Glutamatergic neuron (in vitro differentiated cells): ENCODE data around the gene COL8A1. TPM values are rescaled to one million over a fixed set of nuclear protein-coding genes. Genes with fewer than 3 reads are reported as not detected.

ENCODE experiments used
- DNase-seq: peaks from one replicate; pipeline ENCODE4 v3.0.0; 2022
- H3K27ac Mint-ChIP-seq: one replicate; pipeline ENCODE4 v1.8.0; 2020; ENCODE audit warnings: mild to moderate bottlenecking, mixed read lengths, inconsistent platforms; ENCODE audit not compliant: unreplicated experiment
- H3K27me3 Mint-ChIP-seq: one replicate; pipeline ENCODE4 v1.8.0; 2020; ENCODE audit warnings: mild to moderate bottlenecking, moderate library complexity, mixed read lengths, inconsistent platforms; ENCODE audit not compliant: unreplicated experiment
- H3K36me3 Mint-ChIP-seq: one replicate; pipeline ENCODE4 v1.8.0; 2020; ENCODE audit warnings: mild to moderate bottlenecking, mixed read lengths, inconsistent platforms; ENCODE audit not compliant: unreplicated experiment
- H3K4me1 Mint-ChIP-seq: one replicate; pipeline ENCODE4 v1.8.0; 2020; ENCODE audit warnings: mild to moderate bottlenecking, low read depth, mixed read lengths, inconsistent platforms; ENCODE audit not compliant: unreplicated experiment
- H3K4me3 Mint-ChIP-seq: one replicate; pipeline ENCODE4 v1.8.0; 2020; ENCODE audit warnings: mild to moderate bottlenecking, mixed read lengths, inconsistent platforms; ENCODE audit not compliant: unreplicated experiment
- H3K9me3 Mint-ChIP-seq: one replicate; pipeline ENCODE4 v1.8.0; 2020; ENCODE audit warnings: mild to moderate bottlenecking, moderate library complexity, mixed read lengths, inconsistent platforms; ENCODE audit not compliant: unreplicated experiment
- total RNA-seq: library from RNA; stranded (reverse); fragmentation: NEBNext Ultra II Directional; extraction: Animal tissue kit (Norgen Biotek cat#: 25700); gene quantifications from one replicate; pipeline ENCODE4 v1.2.1, GENCODE V29; 2021; ENCODE audit not compliant: unreplicated experiment
- TF ChIP-seq, protein P1 (sequence below): fragments of 200-600 bp; sonication (generic); IDR thresholded peaks from one replicate; pipeline ENCODE4 v1.5.0; 2021; ENCODE audit not compliant: partially characterized antibody, unreplicated experiment

Gene COL8A1
- total RNA-seq, 1 donor from 2014 or later = 0.25 TPM

DNA sequence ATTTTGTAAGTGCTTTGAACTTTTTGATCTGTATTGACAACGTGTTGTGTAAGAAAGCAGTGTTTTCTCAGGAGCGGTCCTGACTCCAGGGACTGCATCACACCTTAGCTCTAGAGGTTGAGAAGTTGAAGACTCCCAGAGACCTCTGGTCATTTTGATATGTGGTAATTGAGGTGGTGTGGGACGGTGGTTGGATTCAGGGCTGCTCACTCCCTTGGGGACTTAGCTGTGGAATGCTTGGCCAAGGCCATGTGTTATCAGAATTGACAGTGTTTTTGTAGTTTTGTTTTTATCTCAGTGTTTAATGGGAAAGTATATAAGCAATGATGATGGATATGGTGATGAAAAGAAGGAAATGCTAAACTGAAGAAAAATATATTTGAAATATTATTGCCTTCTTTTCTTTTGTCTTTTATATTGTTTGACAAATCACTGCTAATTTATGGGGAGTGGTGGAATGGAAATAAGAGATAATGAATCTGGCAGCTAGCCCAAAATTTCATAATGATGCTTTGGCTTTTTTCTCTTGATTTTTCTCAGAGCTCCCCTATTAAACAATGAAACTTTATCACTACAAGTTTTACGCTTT is 195.3 kb downstream of the COL8A1 start:
- Mint-ChIP-seq H3K9me3 (no peaks in the 10 kb centered on the region), H3K4me1 (peaks cover 1% of the 10 kb centered on the region), H3K27ac (no peak overlapping the region), H3K27me3 (no peaks in the 10 kb centered on the region), H3K4me3 (no peak overlapping the region), H3K36me3 (no peaks in the 10 kb centered on the region)
- DNase-seq = no peak
- TF ChIP-seq, protein P1, sequence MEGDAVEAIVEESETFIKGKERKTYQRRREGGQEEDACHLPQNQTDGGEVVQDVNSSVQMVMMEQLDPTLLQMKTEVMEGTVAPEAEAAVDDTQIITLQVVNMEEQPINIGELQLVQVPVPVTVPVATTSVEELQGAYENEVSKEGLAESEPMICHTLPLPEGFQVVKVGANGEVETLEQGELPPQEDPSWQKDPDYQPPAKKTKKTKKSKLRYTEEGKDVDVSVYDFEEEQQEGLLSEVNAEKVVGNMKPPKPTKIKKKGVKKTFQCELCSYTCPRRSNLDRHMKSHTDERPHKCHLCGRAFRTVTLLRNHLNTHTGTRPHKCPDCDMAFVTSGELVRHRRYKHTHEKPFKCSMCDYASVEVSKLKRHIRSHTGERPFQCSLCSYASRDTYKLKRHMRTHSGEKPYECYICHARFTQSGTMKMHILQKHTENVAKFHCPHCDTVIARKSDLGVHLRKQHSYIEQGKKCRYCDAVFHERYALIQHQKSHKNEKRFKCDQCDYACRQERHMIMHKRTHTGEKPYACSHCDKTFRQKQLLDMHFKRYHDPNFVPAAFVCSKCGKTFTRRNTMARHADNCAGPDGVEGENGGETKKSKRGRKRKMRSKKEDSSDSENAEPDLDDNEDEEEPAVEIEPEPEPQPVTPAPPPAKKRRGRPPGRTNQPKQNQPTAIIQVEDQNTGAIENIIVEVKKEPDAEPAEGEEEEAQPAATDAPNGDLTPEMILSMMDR = no peak

DNA sequence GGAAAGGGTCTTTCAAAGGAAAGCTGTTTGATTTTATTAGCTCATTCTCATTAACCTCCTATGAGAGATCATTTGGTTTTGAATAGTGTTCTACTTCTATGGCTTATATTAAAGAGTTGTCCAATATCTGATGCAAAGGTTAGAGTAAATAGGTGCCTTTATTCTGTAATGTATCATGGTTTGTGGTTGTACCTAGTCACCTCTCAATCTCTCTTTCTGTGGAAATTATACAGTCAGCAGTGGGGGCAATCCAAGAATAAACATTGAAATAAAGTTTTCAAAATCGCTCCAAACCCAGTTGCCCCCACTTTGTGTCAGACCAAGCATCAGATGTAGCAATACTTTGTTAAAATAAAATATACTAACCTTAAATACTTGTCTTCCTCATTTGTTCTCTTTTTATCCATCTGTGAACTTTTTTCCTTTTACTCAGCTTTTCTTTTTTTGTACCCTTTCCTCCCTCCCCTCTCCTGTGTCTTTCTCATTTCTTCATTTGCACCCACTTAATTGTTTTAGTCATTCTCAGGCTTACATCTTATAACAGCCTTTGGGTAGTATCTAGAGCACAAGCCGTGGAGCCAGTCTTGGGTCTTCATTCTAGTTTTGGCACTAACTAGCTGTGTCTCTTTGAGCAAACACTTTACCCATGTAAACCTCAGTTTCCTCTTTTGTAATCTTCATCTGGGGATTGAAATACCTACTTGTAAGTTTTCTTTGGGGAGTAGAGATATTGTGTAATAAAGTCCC is 196.0 kb downstream of the COL8A1 start:
- H3K27ac Mint-ChIP-seq = no peak overlapping the region

DNA sequence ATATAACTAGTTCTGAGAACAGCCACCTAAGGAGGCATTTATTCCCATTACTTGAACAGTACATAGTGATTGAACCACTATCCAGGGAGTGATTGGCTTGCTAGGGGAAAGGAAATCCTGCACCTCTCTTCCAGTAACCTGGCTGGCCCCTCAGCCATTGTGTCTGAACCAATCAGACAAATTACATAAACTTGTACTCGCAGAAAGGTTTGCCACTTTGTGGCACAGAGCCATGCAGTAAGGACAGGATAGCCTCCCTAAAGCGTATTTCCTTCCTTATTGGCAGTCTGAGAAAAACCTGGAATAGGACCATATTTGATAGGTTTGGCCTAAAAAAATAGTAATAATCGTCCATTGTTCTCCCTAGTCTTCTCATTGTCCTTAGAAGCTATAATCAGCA is 198.3 kb downstream of the COL8A1 start:
- Mint-ChIP-seq H3K9me3 (no peaks in the 10 kb centered on the region), H3K4me3 (no peak overlapping the region), H3K4me1 (peaks cover 1% of the 10 kb centered on the region), H3K36me3 (no peaks in the 10 kb centered on the region), H3K27me3 (no peaks in the 10 kb centered on the region), H3K27ac (no peak overlapping the region)
- no peak for DNase-seq
- TF ChIP-seq, protein P1 = no peak

More for the DNA sequence above, 196.0 kb downstream of the COL8A1 start:
- no peaks in the 10 kb centered on the region for H3K9me3 Mint-ChIP-seq
- no peaks in the 10 kb centered on the region for H3K27me3 Mint-ChIP-seq
- no peak overlapping the region for H3K4me3 Mint-ChIP-seq
- H3K36me3 Mint-ChIP-seq = no peaks in the 10 kb centered on the region
- TF ChIP-seq, protein P1 = no peak
- DNase-seq = no peak
- peaks cover 1% of the 10 kb centered on the region for H3K4me1 Mint-ChIP-seq

DNA sequence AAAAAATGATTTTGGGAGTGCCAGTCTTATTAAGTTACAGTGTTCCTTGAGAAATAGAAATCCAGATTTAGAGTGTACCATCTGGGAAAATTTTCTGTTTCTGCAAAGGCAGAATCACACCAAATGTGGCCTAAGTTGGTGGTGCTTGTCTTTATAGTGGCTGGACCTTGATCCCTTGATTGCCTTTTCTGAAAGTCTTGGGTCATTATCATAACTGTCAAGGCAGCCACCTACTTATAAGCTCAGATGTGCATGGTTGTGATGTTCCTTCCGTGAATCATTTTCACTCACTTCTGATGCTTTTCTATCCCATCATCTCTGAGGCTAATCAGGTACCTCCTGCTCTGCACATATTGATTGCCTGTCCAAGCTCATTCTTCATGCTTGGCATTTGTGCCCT is 199.3 kb downstream of the COL8A1 start:
- Mint-ChIP-seq H3K9me3 (no peaks in the 10 kb centered on the region), H3K4me3 (no peak overlapping the region), H3K4me1 (peaks cover 1% of the 10 kb centered on the region), H3K36me3 (no peaks in the 10 kb centered on the region), H3K27me3 (no peaks in the 10 kb centered on the region), H3K27ac (no peak overlapping the region)
- no peak for DNase-seq
- TF ChIP-seq, protein P1 = no peak

DNA sequence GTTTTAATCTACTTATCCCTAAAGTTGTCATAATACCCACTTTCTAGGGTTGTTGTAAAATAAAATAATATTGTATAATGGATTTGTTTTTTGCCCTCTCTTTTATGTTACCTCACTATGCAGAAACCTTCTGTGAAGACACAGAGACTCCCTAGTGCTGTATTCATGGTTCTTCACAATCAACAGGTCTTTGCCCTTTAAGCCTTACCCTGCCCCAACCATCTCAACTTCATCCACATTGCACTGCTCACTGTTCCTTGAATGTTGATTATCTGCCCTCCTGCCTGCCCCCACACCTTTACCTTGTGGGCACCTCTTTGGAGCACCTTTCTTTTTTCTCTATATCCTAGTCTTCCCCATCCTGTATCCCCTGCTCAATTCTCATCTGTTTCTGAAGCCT is 200.4 kb downstream of the COL8A1 start:
- H3K9me3 Mint-ChIP-seq = no peaks in the 10 kb centered on the region

More for the DNA sequence above, 200.4 kb downstream of the COL8A1 start:
- Mint-ChIP-seq H3K36me3 (no peaks in the 10 kb centered on the region), H3K27me3 (no peaks in the 10 kb centered on the region), H3K4me1 (peaks cover 3% of the 10 kb centered on the region), H3K27ac (no peak overlapping the region), H3K4me3 (no peak overlapping the region)
- no peak for DNase-seq
- TF ChIP-seq, protein P1 = no peak
